ENCODE measurements around the gene ARHGAP42. TPM values are rescaled to one million over a fixed set of nuclear protein-coding genes. Genes with fewer than 3 reads are reported as not detected.
"Not testable (repeated sequence)": the region's sequence is repeated elsewhere in the genome, so short reads cannot be mapped to it uniquely, and the experiment has no call there.

The ARHGAP42 gene
- total RNA-seq, 3 donors from 2014 or later = 14.6 to 26.7 (median 26.2) TPM

DNA sequence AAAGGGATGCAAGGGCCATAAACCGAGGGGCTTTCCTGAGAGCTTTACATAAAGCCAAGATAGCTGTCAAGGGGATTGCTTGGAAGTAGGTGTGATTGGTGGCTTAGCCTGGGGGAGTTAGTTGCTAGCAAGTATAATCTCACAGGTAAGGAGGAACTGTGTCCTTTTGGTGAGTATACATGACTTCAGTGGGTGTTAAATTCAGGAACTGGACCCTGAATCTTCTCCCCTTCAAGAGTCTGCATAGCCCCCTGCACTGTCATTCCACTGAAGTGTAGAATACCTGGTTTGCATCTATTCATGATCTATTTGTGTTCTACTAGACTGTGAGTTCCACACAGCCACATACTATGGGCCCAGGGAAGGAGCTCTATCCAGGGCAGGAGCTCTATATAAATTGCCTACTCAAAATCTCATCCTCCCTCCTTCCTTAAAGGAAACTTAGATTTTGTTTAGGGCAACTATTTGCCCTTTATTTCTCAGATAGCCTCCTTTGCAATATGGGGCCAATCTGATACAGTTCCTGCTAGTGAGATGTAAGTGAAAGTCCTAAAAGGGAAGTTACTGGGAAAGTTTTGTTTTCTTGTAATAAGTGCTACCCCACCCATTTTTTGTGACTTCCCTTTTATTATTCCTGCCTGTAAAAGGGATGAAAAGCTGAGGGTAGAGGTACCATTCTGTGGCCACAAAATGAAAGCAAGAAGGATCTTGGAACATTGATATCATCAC is 322.0 kb downstream of the ARHGAP42 start:
- H3K9me3 ChIP-seq = no peaks in the 10 kb centered on the region
- H3K36me3 ChIP-seq = no peaks in the 10 kb centered on the region
- no peak overlapping the region for H3K4me3 ChIP-seq
- no peaks in the 10 kb centered on the region for H3K4me1 ChIP-seq
- DNase-seq (ENCODE audit: low spot score in 2 of 2) = no peak
- no peak for TF ChIP-seq CTCF (IDR thresholded peaks at IDR 0.05)
- TF ChIP-seq POLR2AphosphoS5 (IDR thresholded peaks at IDR 0.05) = no peak
- TF ChIP-seq POLR2A (IDR thresholded peaks at IDR 0.05) = no peak
- no peak overlapping the region for H3K27ac ChIP-seq
- intact Hi-C loops (cut with DNase I; ENCODE audit: low total_unique reads) = no loop called here
- H3K27me3 ChIP-seq = no peaks in the 10 kb centered on the region

GRCh38 chr11:101009690-101010055 is 322.6 kb downstream of the ARHGAP42 start:
- no peak overlapping the region for H3K4me3 ChIP-seq
- DNase-seq (ENCODE audit: low spot score in 2 of 2) = no peak
- TF ChIP-seq CTCF (IDR thresholded peaks at IDR 0.05) (no peak), POLR2AphosphoS5 (IDR thresholded peaks at IDR 0.05) (no peak), POLR2A (IDR thresholded peaks at IDR 0.05) (no peak)
- H3K4me1 ChIP-seq = no peaks in the 10 kb centered on the region
- H3K27me3 ChIP-seq = no peaks in the 10 kb centered on the region
- intact Hi-C loops (cut with DNase I; ENCODE audit: low total_unique reads) = no loop called here
- H3K9me3 ChIP-seq = no peaks in the 10 kb centered on the region
- H3K27ac ChIP-seq = no peak overlapping the region
- no peaks in the 10 kb centered on the region for H3K36me3 ChIP-seq

DNA sequence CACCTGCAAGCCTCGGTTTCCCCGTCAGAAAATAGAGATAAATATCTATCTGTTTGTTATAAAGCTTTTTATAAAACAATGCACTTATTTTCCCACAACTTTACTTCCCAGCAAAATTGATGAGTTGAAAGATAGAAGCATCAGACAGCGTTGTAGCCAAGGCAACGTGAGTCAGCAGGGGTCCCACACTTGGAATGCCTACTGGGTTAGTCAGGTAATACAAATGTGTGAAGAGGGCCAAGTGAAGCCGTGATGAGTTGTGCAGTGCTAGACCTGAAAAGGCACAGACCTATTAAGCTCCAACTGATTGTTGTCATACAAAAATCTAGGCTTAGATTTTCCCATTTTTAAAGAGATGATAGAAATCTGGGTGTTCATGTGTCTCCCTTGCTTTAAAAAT is 323.8 kb downstream of the ARHGAP42 start:
- no peak overlapping the region for H3K4me3 ChIP-seq

DNA sequence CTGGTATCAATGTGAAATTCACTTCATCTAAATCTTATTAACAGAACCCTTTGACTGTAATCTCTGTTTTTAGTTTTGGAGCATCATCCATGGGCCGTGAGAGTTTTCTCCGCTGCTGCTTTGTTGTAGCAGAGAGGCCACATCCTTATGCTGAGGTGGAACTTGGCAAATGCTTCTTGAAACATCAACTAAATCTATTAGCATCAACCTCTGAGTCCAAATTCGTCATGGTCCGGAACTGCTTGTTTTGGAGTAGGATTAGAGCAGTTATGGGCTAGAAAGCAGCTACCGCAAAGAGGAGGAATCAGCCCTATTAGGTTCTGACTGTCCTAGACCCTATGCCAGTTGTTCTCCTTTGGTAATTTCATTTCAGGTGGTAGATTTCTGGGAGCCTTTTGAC is 324.8 kb downstream of the ARHGAP42 start:
- no peak for DNase-seq (ENCODE audit: low spot score in 2 of 2)
- Histone ChIP-seq H3K27me3 (no peaks in the 10 kb centered on the region), H3K36me3 (no peaks in the 10 kb centered on the region), H3K27ac (no peak overlapping the region), H3K4me3 (no peak overlapping the region), H3K9me3 (no peaks in the 10 kb centered on the region), H3K4me1 (no peaks in the 10 kb centered on the region)
- TF ChIP-seq POLR2AphosphoS5 (IDR thresholded peaks at IDR 0.05) (no peak), CTCF (IDR thresholded peaks at IDR 0.05) (no peak), POLR2A (IDR thresholded peaks at IDR 0.05) (no peak)
- intact Hi-C loops (cut with DNase I; ENCODE audit: low total_unique reads) = no loop called here

More for the DNA sequence above, 323.8 kb downstream of the ARHGAP42 start:
- no peaks in the 10 kb centered on the region for H3K4me1 ChIP-seq
- no peaks in the 10 kb centered on the region for H3K27me3 ChIP-seq
- DNase-seq (ENCODE audit: low spot score in 2 of 2) = no peak
- H3K27ac ChIP-seq = no peak overlapping the region
- TF ChIP-seq POLR2AphosphoS5 (IDR thresholded peaks at IDR 0.05) (no peak), POLR2A (IDR thresholded peaks at IDR 0.05) (no peak), CTCF (IDR thresholded peaks at IDR 0.05) (no peak)
- H3K9me3 ChIP-seq = no peaks in the 10 kb centered on the region
- intact Hi-C loops (cut with DNase I; ENCODE audit: low total_unique reads) = no loop called here
- no peaks in the 10 kb centered on the region for H3K36me3 ChIP-seq

- H3K27me3 ChIP-seq; H3K9me3 ChIP-seq; H3K4me1 ChIP-seq; H3K4me3 ChIP-seq; H3K36me3 ChIP-seq; intact Hi-C loops (cut with DNase I; ENCODE audit: low total_unique reads); H3K27ac ChIP-seq; DNase-seq (ENCODE audit: low spot score in 2 of 2): not testable (repeated sequence)
These were observed 326.6 kb downstream of the ARHGAP42 start for GRCh38 chr11:101013702-101014101.
